HG03457 (cell line): ENCODE results near the gene RAB14.
"Not testable (repeated sequence)": the region's sequence is repeated elsewhere in the genome, so short reads cannot be mapped to it uniquely, and the experiment has no call there.

Source experiments
- ATAC-seq: cut with Tn5 transposase; IDR thresholded peaks from one replicate; pipeline ENCODE4 v1.9.1; 2021; ENCODE audit warnings: moderate number of reproducible peaks; ENCODE audit not compliant: unreplicated experiment

RAB14 gene

DNA sequence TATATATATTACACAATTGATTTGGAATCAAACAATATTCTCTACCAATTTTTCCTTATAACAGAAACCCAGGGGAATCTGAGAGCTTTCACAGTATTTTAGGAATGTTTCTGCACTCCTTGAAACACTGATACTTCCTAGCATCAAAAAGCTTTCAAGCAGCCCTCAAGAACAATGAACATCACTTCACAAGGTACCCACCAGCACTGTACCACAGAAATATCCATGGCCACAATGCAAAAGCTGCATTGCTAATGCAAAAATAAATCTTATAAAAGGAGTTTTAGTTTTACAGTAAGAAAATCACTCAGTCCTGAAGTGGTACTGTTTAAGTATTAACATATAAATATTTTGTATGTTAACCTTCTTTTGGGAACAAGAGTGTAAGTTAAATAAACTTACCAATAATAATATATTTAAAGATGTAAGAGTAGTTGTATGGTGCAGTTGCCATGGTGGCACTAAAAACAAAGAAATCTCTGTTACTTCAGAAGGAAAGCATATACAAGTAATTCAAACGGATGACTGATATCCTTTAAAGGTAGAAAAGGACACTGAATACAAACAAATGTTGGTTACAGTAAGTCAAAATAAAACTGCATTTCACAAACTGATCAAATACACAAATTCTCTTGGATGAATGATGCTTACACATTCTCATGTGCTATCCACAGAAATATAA is 8.6 kb downstream of the RAB14 start:
- no peak for ATAC-seq

DNA sequence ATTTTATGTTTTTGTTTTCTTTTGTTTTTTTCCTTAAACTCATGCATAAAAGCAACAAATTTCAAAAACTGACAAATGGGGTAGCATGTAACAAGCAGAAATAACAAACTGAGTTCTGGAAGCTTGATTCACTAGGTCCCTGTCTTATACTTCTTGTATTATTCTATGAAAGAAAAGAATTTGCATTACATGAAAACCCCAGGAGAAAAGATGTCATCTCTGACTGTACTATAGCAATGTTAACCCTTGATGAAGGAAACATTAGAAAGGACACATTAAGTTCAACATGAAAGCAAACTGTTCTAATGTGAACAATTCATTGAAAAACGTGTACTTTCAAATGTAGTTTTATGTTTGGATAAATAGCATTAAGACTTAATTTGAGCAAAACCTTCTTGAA is 9.2 kb downstream of the RAB14 start:
- no peak for ATAC-seq

DNA sequence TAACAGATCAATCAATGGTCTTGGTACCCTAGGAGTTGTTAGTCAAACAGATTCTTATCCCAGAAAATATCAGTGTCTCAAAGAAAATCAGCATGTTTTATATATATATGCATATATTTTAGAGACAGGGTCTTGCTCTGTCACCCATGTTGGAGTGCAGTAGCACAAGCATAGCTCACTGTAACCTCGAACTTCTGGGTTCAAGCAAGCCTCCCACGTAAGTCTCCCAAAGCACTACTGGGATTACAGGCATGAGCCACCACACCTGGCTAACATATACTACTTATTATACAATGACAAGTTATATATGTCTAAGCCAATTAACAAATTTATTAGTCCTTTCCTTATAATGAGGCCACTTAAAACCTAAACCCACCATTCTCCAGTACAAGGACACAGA is 10.4 kb downstream of the RAB14 start:
- ATAC-seq: no peak

DNA sequence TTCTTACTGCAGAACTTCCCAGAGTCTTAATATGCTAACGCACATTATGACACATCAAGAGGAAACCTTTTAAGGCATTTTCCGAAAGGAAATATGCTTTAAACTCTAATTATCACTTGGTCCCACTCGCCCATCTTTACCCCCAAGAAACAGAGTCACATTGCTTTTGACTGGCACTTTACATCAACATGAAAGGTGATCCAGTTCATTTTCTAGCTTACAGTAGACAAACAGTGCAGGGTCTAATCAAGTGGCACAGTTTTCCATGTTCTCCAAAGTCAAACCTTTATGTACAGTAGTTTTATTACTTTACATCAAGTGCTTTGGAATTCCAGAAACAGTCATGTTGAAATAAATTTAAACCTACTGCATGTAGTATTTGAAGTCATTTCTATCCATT is 12.0 kb downstream of the RAB14 start:
- no peak for ATAC-seq

DNA sequence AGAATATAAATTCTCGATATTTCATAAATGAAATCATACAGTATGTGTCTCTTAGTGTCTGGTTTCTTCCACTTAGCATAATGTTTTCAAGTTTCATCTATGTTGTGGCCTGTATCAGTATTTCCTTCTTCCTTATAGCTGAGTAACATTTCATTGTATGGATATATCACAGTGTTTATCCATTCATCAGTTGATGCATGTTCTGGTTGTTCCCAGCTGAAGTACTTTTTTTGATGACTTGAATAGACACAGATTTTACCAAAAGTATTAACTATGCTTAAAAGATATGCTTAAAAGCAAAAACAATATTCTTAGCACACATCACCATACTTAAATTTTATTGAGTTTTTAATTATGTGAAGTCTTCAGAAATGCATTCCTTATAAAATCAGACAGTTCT is 12.7 kb downstream of the RAB14 start:
- no peak for ATAC-seq

DNA sequence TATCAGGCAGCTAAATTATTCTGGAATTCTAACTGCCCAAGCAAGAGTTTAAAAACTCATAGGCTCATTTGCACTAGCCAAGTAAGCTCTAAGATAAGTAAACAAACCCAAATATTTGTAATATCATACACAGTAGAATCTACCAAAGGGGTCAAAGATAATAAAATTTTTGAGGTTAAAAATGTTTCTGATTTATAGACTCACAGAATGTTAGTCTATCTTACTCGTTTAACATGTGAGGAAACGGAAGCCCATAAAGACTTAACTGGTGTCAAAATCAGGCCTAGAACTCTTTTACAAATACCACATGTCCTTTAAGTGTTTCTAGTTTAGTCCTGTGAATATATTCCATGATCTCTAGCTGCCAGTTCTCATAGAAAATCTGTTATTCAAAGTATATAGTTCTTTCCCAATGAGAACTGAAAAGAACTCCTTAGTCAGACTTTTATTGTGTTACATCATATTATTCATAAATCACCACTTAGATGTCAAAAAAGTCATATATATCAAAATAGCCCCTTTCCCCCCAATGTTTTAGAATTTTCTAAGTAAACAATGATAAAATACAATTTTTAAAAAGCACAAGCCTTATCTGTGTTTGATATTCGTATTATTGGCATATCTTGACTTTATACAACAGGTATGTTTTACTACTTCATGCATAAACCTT is 13.9 kb downstream of the RAB14 start:
- no peak for ATAC-seq

DNA sequence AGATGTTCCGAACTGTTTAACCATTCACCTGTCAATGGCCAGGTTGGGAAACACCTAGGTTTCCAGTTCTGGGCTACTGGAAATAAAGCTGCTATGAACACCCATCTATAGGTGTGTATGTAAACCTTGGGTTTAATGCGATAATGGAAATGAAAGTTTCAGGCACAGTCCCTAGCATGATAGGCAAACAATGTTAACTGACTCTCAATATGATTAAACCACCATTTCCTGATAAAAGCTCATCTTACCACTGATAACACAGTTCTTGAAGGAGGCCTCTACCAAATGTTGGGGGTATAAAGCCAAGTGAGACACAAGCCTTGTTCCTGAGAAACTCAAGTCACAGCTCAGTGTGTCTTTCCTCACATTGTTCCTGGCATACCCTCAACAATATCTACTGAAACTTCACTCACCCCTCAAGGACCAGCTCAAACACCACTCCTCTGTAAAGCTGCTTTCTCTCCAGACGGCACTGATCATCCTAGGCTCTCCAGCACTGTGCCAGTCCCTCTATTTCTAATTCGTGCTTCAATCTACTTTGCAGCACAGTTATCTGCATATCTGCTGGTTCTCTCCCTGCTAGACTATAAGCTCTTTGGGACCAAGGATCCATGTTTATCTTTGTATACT is 15.8 kb downstream of the RAB14 start:
- ATAC-seq: no peak

DNA sequence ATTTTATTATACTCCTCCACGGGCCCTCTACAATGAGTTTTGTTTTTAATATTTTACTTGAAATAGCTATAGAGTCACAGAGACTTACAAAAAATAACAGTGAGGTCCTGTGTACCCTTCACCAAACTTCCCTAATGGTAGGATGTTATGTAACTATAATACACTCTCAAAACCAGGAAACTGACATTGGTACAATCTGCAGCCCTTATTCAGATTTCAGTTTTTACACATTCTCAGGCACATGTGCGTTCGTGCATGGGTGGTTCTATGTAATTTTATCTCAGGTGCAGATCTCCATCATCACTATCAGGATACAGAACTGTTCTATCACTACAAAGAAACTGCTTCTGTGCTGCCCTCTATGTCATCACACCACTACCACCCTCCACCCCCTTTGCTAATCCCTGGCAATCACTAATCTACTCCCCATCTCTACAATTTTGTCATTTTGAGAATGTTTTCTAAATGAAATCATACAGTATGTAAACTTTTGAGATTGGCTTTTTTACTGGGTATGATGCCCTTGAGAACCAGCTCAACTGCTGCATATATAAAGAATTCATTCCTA is 16.4 kb downstream of the RAB14 start:
- ATAC-seq: no peak

DNA sequence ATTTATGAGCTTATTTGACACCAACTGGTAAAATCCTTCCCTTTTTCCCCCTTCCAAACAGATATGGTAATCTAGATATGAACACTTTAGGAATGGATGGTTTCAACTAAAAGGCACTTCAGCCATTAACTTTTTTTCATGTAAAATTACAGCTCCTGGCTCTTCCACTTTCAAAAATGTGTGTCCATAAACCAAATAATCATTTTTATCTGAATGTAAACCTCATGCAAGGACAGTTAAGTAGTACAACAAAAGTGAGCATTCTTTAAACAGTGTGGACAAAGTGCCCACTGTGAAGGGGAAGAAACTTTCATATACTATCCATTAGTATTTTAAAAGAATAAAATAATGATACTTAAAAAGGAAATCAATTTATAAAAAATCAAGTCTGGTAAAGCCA is 17.2 kb downstream of the RAB14 start:
- ATAC-seq: no peak

DNA sequence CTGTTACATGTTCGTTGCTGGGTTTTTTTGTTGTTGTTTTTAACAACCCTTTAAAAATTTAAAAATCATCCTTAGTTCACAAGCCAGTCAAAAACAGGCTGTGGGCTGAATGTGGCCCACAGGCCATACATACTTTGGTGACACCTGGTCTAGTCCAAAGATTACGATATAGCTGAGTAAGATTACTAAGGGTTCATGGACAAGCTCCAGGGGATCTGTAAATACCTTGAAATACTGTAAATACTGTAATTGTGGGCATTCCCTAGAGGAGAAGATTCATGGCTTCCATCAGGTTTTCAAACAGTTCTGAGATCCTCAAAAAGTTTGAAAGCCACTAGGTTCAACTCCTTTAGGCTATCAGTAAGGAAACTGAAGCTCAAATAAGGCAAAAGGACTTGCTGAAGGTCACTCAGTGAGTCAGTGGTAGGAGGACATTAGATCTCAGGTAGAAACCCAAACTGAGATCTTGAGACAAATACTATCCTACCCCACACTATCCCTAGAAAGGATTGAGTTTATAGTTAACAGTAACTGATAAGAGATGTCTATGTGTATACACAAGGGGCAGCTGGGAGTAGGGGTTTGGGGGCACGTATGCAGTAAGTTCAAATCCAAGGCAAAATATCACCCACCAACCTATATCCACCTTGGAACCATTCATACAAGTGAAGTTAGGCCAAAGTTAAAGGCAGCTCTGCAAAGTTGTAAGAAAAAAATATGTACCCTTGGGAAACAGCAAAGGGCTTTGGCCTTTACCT is 17.8 kb downstream of the RAB14 start:
- ATAC-seq: no peak

DNA sequence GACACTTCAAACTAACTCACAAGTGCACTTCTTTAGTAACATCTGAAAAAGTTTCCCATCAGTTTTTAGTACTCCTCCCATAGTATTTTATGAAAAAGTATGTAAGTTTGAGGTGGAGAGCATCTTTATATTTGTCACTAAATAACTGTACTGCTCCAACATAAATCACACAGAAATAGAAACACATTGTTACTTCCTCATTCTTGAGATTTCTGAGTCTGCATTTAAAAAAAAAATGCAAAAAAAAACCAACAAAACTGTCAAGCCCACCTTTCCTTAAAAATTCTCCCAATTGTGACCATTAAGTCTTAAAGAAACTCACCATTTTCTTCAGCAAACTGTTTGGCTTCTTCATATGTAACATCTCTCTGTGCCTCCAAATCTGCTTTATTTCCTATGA is 18.7 kb downstream of the RAB14 start:
- ATAC-seq: no peak

DNA sequence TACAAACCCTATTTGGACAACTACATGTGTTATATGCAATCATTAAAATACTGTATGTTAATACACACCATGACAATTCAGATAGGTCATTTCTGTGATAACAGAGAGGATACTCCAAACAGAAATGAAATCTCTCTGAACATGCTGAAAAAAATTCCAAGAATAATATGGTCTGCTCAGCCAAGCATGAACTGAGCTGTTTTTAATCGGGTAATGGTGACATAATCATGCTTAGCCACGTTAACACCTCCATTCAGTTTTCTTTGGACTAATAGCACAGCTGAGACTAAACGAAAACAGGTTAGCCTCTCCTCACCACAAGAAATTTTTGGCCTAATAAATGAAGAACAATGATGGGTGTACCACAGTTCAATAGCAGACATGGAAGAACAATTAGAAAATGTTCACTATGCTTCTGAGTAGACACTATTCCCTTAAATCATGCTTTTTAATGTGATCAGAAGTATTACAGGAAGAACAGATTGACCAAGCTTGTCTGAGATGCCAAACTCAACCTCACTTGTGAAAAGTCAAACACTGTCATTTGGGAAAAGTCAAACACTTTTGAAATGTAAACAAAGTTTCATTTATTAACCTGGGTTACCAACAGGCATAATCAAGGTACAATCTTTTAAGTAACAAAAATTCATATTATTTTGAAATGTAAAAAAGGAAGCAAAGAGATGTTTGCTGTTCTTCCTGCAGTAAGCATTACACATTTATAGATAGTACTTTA is 19.4 kb downstream of the RAB14 start:
- no peak for ATAC-seq

DNA sequence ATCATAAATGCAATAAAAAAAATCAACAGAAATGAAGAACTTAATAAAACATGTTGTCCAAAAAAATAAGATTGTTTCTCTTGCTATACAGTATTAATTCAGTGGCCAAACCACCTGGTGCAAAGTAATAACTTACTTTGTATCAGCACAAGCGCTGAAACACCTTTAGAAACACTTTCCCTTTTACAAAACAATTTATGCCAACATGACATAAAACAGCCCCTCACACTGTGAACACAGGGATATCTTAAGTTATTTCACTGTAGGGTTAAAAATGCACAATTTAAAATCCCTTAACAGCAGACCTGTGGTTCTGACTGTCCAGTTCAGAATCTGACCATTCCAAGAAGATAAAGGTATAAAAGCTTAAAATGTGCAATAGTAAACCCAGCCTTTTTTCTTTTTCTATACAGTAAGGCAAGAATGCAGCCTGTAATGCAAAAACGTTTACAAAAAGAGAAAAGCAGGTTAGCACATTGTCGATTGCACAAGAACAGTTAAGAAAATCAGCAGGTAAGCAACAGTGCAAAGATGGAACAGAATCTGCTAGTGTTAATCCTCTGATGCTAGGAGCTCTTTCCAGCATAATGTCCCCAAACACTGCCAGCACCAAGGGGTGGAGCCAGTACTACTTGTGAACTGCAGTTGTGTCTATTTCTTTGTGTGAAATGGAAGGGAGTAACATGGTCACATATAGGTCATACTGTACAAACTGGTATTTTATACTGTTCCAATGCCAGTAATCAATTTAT is 21.6 kb downstream of the RAB14 start:
- ATAC-seq: no peak

DNA sequence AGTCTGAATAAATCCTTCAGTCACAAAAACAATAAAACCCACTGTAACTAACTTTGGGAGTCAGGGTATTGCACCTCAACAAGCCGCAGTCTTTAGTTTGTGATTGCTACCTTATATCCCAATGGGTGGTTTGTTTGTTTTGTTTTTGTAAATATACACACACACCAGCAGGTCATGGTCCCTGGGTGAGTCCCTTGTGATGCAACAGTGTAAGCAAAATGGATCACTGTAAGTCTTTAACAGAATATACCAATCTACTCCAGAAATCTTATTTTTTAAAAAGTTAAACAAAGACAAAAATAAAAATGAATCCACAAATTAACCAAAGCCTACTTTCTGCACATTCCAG is 22.3 kb downstream of the RAB14 start:
- not testable (repeated sequence) for ATAC-seq

DNA sequence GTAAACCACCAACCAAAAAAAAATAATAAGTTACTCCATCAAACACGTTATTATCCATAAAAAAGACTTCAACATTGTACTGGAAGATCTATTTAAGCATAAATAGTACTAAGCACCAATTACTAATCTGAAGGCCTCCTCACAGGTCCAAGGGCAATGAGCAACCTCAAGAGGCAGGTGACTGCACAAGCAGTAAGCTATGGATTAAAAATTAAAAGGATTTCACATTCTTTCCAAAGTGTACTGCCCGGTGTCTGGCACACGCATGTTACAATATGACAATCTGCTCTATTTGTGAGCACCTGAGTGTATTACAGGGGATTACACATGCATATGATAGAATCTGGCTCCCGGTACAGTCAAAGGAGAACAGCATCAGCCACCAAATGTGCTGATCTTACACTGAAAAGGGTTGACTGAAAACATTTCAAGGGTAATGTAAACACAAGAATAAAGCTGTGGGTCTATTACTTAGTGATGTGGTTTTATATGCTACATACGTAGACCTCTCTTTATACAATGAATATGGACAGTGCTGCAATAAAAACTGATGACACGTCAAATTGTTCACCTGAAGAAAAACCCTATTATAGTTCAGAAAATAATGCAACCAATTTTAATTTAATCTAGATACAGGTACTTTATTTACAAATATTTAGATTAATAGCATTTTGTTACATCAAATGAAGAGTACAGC is 22.8 kb downstream of the RAB14 start:
- ATAC-seq: no peak

DNA sequence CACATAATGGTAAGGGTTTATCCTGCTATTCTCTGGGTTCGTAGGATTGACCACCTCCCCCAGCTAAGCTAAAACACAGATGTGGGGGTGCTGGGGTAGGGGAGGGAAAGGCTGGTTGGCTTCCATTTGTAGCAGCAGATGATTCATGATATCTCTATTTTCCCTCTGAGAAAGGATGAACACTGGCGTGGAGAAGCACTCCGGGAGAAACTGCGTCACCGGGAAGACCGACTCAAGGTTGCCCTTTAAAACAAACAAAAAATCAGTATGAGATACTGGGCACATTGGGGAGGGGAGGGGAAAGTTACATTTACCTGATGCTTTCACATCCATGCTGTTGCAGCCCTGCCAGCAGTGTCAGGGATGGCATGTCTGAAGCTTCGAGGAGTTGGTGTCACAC is 28.2 kb downstream of the RAB14 start:
- ATAC-seq: no peak

DNA sequence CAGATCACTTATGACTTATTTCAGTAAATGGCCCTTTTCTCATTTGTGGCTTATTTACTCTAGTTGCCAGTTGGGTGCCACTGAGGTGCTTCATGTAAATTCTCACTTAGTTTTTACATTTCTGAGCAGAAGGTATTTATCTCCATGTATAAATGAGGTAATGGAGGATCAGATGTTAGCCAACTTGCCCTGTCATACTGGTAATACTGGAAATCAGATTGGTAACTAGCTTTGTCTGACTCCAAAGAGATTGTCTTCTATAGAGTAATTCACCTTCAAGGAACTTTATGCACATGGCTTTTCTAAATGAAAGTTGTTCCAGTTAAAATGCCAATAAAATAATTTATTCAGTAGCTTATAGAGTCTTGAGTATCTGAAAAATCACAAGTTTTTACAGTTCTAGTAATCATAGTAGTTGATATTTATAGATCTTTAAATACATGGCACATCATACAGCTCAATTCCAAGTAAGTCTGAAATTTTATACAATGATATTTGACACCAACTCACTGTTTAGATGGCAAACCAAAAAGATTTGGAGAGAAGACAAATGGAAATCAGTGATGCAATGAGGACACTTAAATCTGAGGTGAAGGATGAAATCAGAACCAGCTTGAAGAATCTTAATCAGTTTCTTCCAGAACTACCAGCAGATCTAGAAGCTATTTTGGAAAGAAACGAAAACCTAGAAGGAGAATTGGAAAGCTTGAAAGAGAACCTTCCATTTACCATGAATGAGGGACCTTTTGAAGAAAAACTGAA is 28.8 kb downstream of the RAB14 start:
- ATAC-seq: no peak

DNA sequence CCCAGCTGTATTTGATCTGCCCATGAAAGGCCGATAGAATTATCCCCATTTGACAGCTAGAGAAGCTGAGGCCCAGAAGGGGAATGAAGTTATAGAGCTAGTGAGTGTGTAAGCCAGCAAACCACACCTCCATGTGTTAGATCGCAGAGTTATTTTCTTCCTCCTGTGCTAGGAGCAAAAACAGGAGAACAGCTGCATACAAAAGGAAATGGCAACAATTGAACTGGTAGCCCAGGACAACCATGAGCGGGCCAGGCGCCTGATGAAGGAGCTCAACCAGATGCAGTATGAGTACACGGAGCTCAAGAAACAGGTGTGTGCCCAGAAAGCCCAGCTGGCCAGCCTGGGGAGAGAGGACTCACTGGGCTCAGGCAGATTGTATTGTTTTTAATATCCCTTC is 30.4 kb downstream of the RAB14 start:
- no peak for ATAC-seq

DNA sequence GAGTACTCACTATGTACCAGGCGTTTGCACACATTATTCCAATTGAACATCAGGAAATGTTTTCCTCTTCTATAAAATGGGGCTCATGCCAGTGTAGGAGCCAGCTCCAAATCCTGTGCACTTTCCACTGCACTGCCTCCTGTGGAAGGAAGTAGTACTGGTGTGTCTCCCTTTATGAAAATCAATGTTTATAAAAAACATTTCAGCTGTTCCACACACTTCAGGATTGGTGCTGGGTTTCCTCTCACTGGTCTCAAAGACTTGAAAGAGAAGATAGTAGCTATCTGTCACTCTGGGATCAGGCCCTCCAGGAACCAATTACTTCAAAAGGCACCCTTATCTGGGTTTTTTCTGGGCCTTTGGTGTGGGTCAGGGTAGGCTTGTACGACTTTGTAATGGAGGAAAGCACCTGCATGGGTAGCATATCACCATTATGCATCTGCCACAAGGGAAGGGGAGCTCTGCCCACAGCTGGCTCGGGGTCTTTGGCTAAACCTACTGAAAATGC is 32.5 kb downstream of the RAB14 start:
- ATAC-seq: no peak
